GM11168 (cell line): ENCODE results near the gene FETUB.
"Not testable (repeated sequence)": the region's sequence is repeated elsewhere in the genome, so short reads cannot be mapped to it uniquely, and the experiment has no call there.

Experiments used
- in situ Hi-C: fragments of 300-500 bp; cut with MboI; formaldehyde crosslinking; loops from one replicate; pipeline ENCODE4 v1.12.0; 2022; ENCODE audit warnings: low sequenced_read_pairs; ENCODE audit not compliant: unreplicated experiment

Gene FETUB

DNA sequence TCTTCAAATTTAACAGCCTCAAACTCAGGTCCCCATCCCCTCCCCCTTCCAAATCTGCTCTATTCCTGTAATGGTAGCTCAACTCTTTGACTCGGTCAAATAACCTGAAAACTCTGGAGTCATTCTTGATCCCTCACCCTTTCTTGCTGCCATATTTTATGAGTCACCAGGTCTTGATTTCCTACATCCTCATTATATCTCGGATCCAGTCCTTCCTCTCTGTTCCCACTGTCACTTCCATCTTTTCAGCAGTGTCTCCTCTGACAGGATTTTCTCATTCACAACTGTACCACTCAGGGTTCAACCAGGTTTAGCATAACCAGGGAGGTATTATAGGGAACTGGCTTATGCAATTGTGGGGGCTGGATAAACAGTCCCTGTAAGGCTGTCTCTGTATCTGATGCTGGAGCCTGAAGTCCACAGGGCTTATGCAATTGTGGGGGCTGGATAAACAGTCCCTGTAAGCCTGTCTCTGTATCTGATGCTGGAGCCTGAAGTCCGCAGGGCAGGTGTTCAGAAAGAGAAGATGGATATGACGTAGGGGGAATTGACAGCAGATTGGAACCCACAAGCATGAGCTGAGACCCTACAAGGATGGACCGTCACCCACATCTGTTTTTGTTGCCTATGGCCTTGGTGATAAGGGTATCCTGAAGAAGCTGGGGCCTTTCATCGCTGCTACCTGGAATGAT lies 9.1 kb upstream of the FETUB start:
- in situ Hi-C loops, result no loop called here

DNA sequence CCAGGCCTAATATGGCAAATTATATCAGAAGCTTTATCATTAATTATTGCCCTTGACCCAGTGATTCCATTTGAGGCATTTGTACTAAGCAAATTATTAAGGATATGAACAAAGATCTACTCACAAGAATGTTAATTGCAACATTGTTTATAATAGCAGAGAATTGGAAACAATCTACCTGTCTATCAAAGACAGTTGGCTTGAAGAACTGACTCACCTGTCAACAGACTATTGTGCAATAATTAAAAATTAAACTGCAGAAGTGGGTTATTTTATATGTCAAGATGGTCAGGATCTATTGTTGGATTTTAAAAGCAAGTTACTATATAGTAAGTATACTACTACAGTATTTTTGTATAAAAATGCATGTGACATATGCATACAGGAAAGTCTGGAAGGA lies 6.7 kb upstream of the FETUB start:
- in situ Hi-C loops, result no loop called here

DNA sequence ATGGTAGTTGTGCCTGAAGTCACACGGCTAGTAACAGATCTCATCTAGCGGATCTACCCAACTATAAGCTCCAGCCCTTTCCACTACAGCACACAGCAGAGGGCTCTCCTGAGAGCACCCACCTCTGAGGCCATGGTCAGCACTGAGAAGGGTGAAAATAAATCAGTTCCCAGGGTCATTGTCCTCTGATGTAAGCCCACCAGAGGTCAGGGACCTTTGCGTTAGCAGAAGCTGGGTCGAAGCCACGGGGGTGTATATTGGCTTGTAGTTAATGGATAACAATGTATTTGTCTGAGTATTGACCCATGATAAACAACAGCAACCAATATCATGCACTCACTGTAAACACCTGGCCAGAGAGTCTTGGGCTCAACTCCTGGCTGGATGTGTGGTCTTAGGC lies 6.0 kb upstream of the FETUB start:
- in situ Hi-C loops, result not testable (repeated sequence)

DNA sequence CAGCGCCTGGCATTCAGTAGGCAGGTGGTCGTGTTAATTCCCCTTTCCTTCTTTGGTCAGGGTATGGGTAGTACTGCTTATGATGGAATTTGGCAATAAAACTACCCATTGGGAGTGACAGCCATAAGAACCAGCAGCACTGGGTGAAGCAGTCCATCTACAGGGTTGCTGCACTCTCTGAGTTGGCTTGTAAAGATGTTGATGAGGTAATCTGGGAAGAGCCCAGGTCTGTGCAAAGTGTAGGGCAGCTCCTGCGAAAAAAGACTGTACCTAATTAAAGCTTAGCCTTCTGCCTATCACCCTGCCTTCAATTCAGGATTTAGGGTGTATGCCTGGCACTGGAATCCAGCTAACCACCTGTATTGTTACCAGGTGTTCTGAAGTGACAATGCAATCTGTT lies 4.7 kb upstream of the FETUB start:
- in situ Hi-C loops, result no loop called here

DNA sequence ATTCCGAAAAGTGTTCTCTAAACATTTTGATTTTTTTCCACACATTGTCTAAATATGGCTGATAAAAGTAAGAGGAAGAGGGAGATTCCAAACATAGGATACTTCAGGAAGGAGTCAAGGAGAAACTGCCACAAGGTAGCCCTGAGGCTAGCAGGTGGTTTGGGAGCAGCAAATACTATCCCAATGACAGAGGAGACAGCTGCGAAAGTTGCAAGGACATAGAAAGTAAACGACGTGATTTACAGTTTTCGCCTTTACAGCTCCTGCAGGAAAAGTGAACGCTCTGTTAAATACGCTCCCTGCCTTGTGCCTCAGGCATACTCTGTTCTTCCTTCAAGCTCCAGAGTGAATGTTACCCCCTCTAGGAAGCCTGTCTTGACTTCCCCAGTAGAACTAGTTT lies 3.7 kb upstream of the FETUB start:
- in situ Hi-C loops, result no loop called here

DNA sequence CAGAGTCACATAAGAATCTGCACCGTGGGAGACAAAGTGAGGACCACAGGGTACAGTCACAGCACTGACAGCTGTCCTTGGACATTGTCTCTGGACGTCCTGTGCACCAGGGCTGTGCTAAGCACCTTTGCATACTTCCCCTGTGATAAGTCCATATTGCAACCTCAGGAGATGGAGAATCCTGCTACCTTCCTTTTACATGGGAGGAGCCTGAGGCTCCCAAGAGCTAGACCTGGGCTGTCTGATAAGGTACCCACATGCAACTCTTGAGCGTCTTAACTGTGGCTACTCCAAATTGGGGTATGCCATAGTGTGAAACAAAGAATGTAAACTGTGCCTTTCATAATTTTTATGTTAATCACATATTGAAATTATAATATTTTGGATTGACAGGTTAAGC lies 2.5 kb upstream of the FETUB start:
- in situ Hi-C loops, result no loop called here

DNA sequence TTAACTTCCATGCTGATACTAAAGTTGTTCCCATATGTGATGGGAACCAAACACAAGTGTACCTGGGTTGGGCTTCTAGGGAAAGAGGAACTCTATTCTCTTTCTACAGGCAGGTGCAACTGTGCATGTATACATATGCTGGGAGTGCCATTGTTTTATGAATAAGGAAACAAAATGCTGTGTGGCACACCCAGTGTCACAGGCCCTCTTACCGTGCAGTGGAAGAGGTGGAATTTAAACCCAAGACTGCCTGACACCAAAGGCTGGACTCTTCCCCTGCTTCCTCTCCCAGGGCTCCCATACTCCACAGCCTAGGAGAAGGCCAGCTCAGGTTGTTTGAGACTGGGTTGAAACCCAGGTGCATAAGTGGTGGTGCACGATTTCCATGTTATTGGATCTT lies 1.9 kb upstream of the FETUB start:
- in situ Hi-C loops, result no loop called here

DNA sequence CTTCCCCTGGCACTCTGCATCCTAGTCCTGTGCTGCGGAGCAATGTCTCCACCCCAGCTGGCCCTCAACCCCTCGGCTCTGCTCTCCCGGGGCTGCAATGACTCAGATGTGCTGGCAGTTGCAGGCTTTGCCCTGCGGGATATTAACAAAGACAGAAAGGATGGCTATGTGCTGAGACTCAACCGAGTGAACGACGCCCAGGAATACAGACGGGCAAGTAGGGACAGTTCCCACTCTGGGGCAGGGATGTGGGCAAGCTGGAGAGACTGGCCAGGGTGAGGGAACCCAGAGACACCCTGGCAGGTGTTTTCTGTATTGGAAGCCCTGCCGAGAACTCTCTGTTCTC lies 247 bp downstream of the FETUB start:
- in situ Hi-C loops, result no loop called here

DNA sequence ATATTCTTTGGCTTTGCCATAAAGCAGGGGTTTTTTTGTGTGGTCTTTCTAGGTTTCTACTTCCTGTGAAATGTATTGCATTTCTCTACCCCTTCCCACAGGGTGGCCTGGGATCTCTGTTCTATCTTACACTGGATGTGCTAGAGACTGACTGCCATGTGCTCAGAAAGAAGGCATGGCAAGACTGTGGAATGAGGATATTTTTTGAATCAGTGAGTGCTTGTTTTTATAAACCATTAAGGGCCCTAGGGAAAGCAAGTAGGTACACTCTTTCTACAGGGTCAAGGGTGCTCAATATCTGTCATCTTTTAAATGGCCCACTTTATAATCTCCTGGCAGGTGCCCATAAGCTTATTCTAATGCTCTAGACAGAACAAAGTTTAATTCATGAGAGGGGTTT lies 730 bp downstream of the FETUB start:
- in situ Hi-C loops, result no loop called here

DNA sequence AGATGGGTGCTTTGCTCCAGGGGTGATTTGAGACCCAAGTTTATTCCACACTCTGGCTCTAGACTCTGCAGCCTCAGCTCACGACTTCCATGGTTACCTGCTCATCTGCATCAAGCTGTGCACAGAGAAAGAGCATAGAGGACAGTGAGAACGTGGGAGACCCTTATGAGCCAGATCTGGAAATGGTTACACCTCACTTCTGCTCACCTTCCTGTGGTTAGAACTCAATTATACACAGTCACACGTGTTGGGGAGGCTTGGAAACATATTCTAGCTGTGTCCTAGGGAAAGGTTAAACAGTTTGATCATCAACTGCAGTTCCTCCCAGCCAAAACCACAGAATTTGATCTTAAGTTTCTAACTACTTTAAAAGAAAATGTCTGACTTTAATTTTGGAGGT lies 1.8 kb downstream of the FETUB start:
- in situ Hi-C loops, result no loop called here

DNA sequence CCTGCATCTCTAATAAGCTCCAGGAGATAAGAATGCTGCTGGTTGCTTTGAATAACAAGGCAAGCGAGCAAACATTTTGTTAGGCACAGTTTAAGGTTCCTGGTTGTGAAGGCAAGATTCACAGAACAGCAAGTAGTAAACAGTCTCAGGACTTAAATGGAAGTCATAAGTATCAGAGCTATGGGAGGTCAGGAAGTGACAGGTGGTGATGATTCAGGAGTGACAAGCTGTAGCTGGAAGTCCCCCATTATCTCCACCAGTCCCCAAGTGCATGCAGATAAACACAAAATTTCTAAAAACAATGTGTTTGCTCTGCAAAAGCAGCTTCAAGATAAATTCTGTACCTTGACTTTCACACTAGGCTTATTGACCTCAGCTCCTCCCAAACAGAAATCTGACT lies 3.3 kb downstream of the FETUB start:
- in situ Hi-C loops, result no loop called here

DNA sequence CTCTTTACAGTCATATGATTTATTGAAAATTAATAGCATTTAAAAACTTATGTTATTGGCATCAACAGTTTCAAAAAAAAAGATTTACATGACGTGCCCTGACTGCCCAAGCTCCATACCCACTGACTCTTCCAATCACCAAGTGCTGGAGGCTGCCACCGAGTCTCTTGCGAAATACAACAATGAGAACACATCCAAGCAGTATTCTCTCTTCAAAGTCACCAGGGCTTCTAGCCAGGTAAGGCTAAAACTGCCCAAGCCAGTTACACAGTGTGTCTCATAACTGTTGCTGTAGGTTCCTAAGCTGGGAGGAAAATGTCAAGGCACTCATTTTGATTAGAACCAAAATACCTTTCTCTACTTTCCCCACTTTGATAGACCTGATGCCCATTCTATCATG lies 4.5 kb downstream of the FETUB start:
- in situ Hi-C loops, result no loop called here

DNA sequence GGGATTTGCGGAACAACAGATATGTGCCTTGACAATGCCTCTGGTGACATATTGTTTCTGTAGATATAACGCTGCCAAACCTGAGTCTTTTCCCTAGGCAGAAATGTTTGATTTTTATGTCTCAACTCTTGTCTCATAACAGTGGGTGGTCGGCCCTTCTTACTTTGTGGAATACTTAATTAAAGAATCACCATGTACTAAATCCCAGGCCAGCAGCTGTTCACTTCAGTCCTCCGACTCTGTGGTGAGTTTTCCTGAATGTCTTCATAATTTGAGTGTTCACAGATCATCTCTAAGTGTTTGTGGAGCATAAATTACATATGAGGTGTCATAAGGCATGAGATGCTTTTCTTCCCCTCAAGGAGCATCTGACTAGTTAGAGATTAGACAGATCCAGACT lies 5.9 kb downstream of the FETUB start:
- in situ Hi-C loops, result no loop called here

DNA sequence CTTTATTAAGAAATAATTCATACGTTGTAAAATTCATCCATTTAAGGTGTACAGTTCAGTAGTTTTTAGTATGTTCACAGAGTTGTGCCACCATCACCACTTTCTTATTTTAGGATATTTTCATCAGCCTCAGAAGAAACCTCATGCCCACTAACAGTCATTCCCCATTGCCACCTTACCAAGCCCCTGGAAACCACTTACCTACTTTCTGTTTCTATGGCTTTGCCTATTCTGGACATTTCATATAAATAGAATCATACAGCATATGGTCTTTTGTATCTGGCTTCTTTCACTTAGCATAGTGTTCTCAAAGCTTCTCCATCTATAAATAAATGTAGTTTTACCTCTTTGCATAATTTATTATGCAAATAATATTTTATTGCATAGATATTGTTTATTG lies 6.6 kb downstream of the FETUB start:
- in situ Hi-C loops, result no loop called here

DNA sequence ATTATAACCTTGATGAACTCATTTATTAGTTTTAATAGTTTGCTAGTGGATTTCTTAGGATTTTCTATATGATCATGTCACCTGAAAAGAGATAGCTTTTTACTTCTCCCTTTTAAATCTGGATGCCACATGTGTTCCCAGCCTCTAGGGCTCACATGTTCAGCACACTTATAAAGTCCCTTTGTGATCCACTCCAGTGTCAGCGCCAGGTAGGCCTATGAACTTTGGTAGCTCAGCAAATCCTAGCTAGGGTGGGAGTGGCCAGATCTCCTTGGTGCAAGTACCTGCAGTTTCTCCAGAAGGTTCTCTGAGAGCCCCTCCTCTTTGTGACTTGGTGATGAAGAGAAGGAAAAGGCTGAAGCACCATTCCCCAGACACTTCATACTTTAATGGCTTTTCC lies 8.7 kb downstream of the FETUB start:
- in situ Hi-C loops, result no loop called here

DNA sequence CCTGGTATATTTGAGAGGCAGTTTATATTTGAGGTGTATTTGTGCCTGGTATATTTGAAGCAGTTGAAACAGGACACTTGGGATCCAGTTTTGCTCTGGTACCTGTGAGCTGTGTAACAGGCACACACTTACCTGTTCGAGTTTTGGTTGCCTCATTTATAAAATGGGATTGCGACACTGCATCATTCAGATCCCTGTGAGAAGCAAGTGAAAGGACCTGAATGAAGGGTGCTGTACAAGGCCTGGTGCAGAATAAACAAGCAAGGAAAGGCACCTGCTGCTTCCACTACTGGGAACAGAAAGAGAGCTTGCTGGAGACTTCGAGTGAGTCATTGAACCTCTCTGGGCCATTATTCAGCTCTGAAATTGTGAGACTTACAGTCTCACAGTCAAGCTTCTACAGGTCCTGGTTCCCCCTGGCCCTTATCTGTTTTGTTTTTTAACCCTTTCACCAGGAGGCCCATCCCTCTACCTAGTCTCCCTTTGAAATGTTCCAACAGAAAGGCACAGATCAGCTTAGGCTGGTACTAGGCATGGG lies 11.5 kb downstream of the FETUB start:
- in situ Hi-C loops, result no loop called here

DNA sequence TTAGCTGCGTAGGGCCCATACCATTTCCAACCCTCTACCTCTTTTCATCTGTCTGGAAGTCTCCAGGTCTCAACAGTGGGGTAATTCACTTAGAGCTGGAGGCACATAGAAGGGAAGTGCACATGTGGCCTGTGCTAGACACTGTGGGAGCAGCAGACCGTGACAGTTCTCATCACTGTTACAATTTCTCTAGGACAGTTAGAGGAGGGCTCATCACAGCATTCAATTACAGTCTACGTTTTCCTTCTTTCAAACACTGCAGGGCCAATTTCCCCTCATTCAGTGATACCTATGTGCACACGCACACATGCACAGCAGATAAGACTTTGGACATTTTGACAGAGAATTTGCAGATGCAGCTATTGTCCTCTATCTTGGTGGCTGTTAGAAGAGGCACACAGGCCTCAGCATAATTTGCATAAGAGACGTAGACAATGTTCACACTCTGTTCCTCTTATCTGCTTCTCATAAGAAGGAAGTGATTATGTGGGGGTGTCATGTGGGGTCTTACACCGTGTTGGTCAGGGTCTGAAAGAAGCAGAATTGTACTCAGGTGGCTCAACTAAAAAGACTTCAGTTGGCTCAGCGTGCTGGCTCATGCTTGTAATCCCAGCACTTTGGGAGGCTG lies 13.0 kb downstream of the FETUB start:
- in situ Hi-C loops, result no loop called here

DNA sequence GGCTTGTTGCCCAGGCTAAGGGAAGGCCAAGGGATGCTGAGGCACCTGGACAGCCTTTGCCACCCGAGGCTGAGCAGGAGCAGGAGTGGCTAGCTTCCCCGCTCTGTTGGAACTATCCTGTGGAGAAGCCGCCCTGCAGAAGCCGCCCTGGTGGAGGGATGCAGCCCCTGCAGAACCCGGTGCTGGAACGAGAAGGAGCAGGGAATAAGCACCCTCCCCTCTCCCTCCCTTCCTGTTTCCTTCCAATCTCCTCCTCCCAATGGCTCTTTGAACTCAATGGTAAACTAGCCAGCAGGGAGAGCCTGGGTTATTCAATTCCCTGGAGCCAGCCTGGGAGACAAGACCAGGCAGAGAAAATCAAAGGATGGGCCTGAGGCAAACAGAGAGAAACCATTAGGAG lies 13.8 kb downstream of the FETUB start:
- in situ Hi-C loops, result no loop called here

DNA sequence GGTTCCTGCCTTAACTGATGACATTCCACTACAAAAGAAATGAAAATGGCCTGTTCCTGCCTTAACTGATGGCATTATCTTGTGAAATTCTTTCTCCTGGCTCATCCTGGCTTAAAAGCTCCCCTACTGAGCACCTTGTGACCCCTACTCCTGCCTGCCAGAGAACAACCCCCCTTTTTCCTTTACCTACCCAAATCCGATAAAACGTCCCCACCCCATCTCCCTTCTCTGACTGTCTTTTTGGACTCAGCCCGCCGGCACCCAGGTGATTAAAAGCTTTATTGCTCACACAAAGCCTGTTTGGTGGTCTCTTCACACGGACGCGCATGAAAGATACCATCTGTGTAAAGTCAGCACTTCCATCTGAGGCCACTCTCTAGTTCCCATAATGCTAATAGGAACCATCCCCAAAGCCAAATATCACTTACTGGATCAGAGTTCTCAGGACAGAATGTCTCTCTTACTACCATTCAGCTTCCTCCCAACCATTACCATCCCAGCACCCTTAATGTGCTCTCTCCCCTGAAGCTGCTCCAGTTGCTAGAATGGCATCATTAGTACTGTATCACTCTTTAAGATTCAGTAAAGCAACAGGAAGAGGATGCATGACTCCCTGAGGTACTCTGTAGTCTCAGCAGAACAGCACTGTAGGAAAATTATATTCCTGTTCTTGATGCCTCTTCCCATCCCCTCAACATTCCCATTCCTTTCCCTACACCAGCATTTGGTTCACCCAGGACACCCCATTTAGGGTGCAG lies 23.3 kb downstream of the FETUB start:
- in situ Hi-C loops, result no loop called here

DNA sequence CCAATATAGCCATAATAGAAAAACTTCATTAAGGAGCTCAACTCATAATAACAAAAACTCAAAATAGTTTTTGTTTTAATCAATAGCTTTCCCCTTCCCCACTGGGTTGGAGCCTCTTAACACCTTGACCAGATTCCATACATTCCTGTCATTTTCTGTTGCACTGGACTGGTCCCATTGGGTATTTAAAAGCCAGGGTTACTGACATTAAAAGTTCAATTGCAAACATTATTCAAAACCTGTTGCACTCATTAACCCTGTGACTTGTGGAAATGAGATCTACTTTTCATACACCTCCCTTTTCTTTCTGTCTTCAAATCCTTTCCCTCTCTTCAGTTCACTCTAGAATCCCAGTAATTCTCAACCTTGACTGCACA lies 23.9 kb downstream of the FETUB start:
- in situ Hi-C loops, result no loop called here

DNA sequence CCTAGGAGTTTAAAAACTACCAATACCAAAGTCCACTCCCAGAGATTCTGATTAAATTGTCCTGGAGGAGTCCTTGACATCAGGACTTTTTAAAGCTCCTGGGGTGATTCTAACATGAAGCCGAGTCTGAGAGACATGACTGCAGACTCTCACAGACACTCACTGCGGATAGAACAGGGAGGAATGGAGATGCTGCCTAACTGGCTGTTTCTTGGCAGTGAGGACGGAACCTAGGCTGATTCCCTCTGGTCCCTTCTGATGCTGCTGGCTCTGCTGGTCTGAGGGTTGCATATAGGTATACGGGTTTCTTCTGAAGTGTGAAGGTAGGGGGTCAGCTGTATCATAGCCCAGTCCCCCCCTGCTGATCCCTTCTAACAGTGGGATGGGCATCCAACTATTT lies 24.3 kb downstream of the FETUB start:
- in situ Hi-C loops, result no loop called here
